Aorta (tissue), 5 donors: ENCODE measurements around the gene IL33. TPM values are rescaled to one million over a fixed set of nuclear protein-coding genes. Genes with fewer than 3 reads are reported as not detected.

Experiments
- ATAC-seq: fragments of 200-7000 bp; cut with Tn5 transposase; one replicate; pipeline ENCODE4 v1.9.1; 2022; ENCODE audit warnings: moderate library complexity; ENCODE audit not compliant: low FRiP score
- DNase-seq, 2 donors: peaks; one replicate each; pipeline ENCODE4 v3.0.0-alpha.2; 2020
- H3K27ac ChIP-seq, 2 donors: one replicate each; pipeline ENCODE4 v1.5.1; 2013; ENCODE audit warnings: low read length in 2 of 2, mild to moderate bottlenecking in 2 of 2, moderate library complexity in 2 of 2, control low read depth in 1 of 2, inconsistent platforms in 1 of 2, low read depth in 1 of 2
- H3K27me3 ChIP-seq, 2 donors: one replicate each; pipeline ENCODE4 v1.6.1; 2013; ENCODE audit warnings: control low read depth in 1 of 2, low read length in 1 of 2, mild to moderate bottlenecking in 1 of 2, moderate library complexity in 1 of 2; ENCODE audit not compliant: insufficient read depth in 2 of 2, control insufficient read depth in 1 of 2
- H3K36me3 ChIP-seq, 2 donors: one replicate each; pipeline ENCODE4 v1.6.1; 2013; ENCODE audit warnings: control low read depth in 1 of 2, low read length in 1 of 2, mild to moderate bottlenecking in 1 of 2; ENCODE audit not compliant: insufficient read depth in 2 of 2, control insufficient read depth in 1 of 2
- H3K4me1 ChIP-seq, 2 donors: one replicate each; pipeline ENCODE4 v1.6.1; 2013; ENCODE audit warnings: low read length in 2 of 2, control low read depth in 1 of 2, mild to moderate bottlenecking in 1 of 2, moderate library complexity in 1 of 2; ENCODE audit not compliant: insufficient read depth in 2 of 2, control insufficient read depth in 1 of 2
- H3K4me3 ChIP-seq, 2 donors: one replicate each; pipeline ENCODE4 v1.5.1; 2013; ENCODE audit warnings: low read length in 2 of 2, control low read depth in 1 of 2, mild to moderate bottlenecking in 1 of 2
- H3K9me3 ChIP-seq: one replicate; pipeline ENCODE4 v1.6.1; 2013; ENCODE audit warnings: mild to moderate bottlenecking, low read length; ENCODE audit not compliant: control insufficient read depth
- WGBS, 2 donors: extraction: QIAGEN DNeasy Blood & Tissue Kit; methylation state at CpG; one replicate each; pipeline ENCODE4 v1.1.7; 2013; 5-methylcytosine and 5-hydroxymethylcytosine counted together
- intact Hi-C, 2 donors: fragments of 100-400 bp; cut with DNase I; formaldehyde crosslinking; loops; one replicate each; pipeline versions ENCODE4 v1.14.2 to v1.15.0; 2022
- polyA plus RNA-seq, 2 donors: library from polyadenylated mRNA; stranded (reverse); fragments of 200-250 nt; gene quantifications; one replicate each; pipeline ENCODE4 v1.2.3, GENCODE V29; 2013
- total RNA-seq, 2 donors: library from RNA; stranded (reverse); fragmentation: NEBNext Ultra II Directional; extraction: Animal tissue kit (Norgen Biotek cat#: 25700); gene quantifications; one replicate each; pipeline ENCODE4 v1.2.1, GENCODE V29; 2021
- donor health status: healthy with polysubstance abuse.
- donor health status: Bipolar disorder and iron deficiency.
- donor health status: DM: no; HTN: no; CAD: no.
- donor health status: DM: no; HTN: no; CAD: no.
- donor health status: DM: yes; HTN: yes; CAD: no.

IL33 gene
- total and polyA plus RNA-seq, 4 donors, result 53.0 to 178 (median 103) TPM

DNA sequence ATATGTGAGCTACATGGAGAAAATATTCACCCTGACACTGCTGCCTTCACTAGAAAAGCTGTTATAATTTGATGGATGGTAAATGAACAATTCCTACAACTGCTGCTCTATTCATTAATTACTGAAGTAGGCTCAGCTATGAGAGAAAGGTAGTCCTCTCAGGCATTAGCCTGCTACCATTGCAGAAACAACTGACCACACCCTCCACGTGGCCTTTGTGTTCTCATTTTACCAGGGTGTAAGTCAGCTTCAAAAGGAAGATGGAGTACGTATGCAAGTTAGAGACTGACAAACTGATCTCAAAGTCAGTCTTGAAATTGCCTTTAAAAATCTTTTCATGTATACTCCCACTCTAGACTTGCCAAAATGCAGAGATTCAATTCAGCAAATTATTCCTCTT is 86.3 kb downstream of the IL33 start:
- 22 to 57% methylated on average over 2 of the region's 2 CpGs for WGBS, 2 donors

DNA sequence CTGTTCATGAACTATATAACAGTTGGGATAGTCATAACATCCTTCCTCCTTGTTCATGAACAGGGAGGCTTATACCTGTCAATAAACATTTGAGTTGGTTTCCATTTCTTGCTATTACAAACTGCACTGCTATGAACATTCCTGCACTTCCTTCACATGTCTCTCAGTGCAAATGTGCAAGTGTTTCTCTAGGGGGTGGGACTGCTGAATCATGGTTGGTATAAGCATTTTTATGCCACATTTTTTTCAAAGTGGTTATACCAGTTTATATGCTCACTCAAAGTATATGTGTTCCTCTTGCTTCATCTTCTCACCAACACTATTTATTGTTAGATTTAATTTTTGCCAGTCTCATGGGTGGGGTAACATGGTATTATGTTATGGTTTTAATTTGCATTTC is 86.8 kb downstream of the IL33 start:
- Histone ChIP-seq H3K36me3 (no peaks in the 10 kb centered on the region), H3K27ac (no peak overlapping the region), H3K27me3 (no peaks in the 10 kb centered on the region), H3K4me1 (no peaks in the 10 kb centered on the region), H3K4me3 (no peak overlapping the region), H3K9me3 (no peaks in the 10 kb centered on the region)
- ATAC-seq (no peak), DNase-seq (no peak)
- intact Hi-C loops, result loop anchor here in 1 of 2 donors (10.0 kb wide), 1 partner anchor 418 kb away; no protein-coding TSS in a partner anchor

More for the DNA sequence above, 86.3 kb downstream of the IL33 start:
- DNase-seq (no peak), ATAC-seq (no peak)
- intact Hi-C loops, result loop anchor here in 1 of 2 donors (10.0 kb wide), 1 partner anchor 417 kb away; no protein-coding TSS in a partner anchor
- Histone ChIP-seq H3K4me1 (no peaks in the 10 kb centered on the region), H3K4me3 (no peak overlapping the region), H3K27ac (no peak overlapping the region), H3K27me3 (no peaks in the 10 kb centered on the region), H3K36me3 (no peaks in the 10 kb centered on the region), H3K9me3 (no peaks in the 10 kb centered on the region)

GRCh38 chr9:6304232-6304631 is 88.6 kb downstream of the IL33 start:
- no peak overlapping the region for H3K4me3 ChIP-seq
- DNase-seq, result no peak
- H3K27me3 ChIP-seq, result no peaks in the 10 kb centered on the region
- ATAC-seq, result no peak
- no peaks in the 10 kb centered on the region for H3K9me3 ChIP-seq
- H3K4me1 ChIP-seq, result no peaks in the 10 kb centered on the region
- intact Hi-C loops, result loop anchor here in 1 of 2 donors (10.0 kb wide), 1 partner anchor 419 kb away; no protein-coding TSS in a partner anchor
- H3K27ac ChIP-seq, result no peak overlapping the region
- no peaks in the 10 kb centered on the region for H3K36me3 ChIP-seq

GRCh38 chr9:6305954-6306563 is 90.5 kb downstream of the IL33 start:
- no peak overlapping the region for H3K4me3 ChIP-seq
- H3K9me3 ChIP-seq, result peaks cover 1% of the 10 kb centered on the region
- H3K27me3 ChIP-seq, result no peaks in the 10 kb centered on the region
- no peak overlapping the region for H3K27ac ChIP-seq
- no peaks in the 10 kb centered on the region for H3K4me1 ChIP-seq
- no peaks in the 10 kb centered on the region for H3K36me3 ChIP-seq
- DNase-seq (no peak), ATAC-seq (peak; percentile 70)
- intact Hi-C loops, result loop anchor here (2.0 to 10.0 kb wide), 5 partner anchors 109 to 421 kb away; no protein-coding TSS in a partner anchor
- 82 to 86% methylated on average over 2 of the region's 2 CpGs for WGBS, 2 donors

Other genes starting within 250 kb of the IL33 start
- gene RANBP6, start 200.2 kb upstream of the IL33 start, total RNA-seq, result 10 to 100 TPM; 14.0 TPM
- 1 to 10 TPM; 2.4 to 7.7 TPM for gene RANBP6, start 200.2 kb upstream of the IL33 start, polyA plus RNA-seq
- gene TPD52L3, start 112.6 kb downstream of the IL33 start, total RNA-seq, result not detected
- not detected for gene TPD52L3, start 112.6 kb downstream of the IL33 start, polyA plus RNA-seq
- 10 to 100 TPM; 38.2 to 60.3 TPM for gene UHRF2, start 197.4 kb downstream of the IL33 start, total RNA-seq
- 10 to 100 TPM; 13.0 to 25.7 TPM for gene UHRF2, start 197.4 kb downstream of the IL33 start, polyA plus RNA-seq